ENCODE measurements around the gene SIM1.
A peak's percentile ranks its signal among the peaks of the same experiment; 100 is the strongest.

SIM1 gene

DNA sequence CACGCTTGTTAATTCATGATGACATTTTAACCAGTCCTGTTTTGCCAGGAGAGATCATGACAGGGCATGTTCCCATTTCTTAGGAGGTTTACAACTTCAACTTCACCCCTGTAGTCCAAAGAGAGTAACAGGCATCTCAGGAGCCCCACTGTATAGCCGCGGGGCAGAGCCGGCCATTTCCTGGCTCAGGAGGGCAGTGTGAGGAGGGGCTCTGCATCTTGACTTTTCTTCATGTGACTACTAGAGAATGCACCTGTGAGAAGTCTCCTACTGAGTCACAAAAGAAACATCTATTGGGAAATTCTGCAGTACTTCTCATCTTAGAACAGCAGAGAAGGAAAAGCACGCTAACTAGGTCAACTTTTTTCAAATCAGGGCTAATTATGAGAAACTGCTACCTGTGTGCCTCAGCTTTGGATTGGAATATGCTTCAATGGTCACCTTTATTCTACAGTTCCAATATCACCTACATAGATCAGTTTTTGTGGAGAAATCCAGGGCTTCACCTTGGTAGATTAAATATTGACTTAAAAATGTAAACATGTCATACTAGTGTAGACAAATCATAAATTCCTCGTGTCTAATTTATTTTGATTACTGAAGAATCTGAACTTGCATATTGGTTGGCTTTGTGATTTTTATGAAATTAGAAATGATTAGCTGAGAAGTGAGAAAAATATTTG is 28.6 kb upstream of the SIM1 start:
- TF ChIP-seq, protein P1, sequence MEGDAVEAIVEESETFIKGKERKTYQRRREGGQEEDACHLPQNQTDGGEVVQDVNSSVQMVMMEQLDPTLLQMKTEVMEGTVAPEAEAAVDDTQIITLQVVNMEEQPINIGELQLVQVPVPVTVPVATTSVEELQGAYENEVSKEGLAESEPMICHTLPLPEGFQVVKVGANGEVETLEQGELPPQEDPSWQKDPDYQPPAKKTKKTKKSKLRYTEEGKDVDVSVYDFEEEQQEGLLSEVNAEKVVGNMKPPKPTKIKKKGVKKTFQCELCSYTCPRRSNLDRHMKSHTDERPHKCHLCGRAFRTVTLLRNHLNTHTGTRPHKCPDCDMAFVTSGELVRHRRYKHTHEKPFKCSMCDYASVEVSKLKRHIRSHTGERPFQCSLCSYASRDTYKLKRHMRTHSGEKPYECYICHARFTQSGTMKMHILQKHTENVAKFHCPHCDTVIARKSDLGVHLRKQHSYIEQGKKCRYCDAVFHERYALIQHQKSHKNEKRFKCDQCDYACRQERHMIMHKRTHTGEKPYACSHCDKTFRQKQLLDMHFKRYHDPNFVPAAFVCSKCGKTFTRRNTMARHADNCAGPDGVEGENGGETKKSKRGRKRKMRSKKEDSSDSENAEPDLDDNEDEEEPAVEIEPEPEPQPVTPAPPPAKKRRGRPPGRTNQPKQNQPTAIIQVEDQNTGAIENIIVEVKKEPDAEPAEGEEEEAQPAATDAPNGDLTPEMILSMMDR (IDR thresholded peaks at IDR 0.05; ENCODE audit: insufficient read depth, low read depth, low read length, missing control alignments), result no peak
- DNase-seq (ENCODE audit: low read depth), result peak; percentile 91

DNA sequence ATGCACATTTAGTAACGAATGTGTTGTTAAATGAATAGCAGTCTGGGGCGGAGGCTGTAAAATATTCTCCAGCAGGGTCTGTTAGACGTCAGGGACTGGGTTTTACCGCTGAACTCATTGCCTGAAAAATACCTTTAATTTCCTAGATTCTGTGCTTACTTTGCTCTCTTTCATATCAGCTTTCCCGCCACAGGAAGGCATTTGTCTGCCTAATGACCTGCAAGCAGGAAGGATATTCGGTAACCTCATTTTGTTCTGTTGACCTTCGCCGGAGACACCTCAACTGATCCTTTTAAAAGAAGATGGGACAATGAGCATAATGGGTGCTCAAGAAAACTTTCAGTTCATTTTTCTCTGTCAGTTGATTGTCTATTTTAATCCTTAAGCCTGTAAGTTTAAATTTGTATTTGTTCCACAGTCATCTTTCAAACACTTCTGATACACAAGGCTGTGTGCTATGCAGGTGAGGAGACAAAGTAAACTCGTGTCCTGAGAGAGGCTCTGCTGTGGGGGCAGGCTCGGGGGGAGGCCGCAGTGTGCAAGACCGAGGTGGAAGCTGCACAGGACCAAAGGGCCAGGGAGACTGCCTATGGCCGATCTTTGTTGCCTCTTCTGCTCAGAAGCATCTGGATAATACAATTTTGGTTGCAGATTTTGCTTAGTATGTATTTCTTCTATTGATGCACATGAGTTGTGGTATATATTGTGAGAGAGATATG is 27.4 kb upstream of the SIM1 start:
- TF ChIP-seq, protein P1 (IDR thresholded peaks at IDR 0.05; ENCODE audit: insufficient read depth, low read depth, low read length, missing control alignments), result no peak
- DNase-seq (ENCODE audit: low read depth), result no peak
- H3K4me3 ChIP-seq (ENCODE audit: low read length), result no peak overlapping the region

More for the DNA sequence above, 28.6 kb upstream of the SIM1 start:
- H3K4me3 ChIP-seq (ENCODE audit: low read length), result no peak overlapping the region

DNA sequence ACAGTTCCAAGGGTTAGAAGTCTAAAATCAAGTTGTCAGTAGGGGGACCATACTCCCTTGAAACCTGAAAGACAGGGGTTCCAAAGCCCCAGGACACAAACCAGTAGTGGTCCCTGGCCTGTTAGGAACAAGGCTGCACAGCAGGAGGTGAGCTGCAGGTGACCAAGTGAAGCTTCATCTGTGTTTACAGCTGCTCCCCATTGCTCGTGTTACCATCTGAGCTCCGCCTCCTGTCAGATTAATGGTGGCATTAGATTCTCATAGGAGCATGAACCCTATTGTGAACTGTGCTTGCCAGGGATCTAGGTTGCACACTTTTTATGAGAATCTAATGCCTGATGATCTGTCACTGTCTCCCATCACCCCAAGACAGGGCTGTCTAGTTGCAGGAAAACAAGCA is 25.3 kb upstream of the SIM1 start:
- TF ChIP-seq, protein P1 (IDR thresholded peaks at IDR 0.05; ENCODE audit: insufficient read depth, low read depth, low read length, missing control alignments), result no peak
- no peak for DNase-seq (ENCODE audit: low read depth)
- H3K4me3 ChIP-seq (ENCODE audit: low read length), result no peak overlapping the region

DNA sequence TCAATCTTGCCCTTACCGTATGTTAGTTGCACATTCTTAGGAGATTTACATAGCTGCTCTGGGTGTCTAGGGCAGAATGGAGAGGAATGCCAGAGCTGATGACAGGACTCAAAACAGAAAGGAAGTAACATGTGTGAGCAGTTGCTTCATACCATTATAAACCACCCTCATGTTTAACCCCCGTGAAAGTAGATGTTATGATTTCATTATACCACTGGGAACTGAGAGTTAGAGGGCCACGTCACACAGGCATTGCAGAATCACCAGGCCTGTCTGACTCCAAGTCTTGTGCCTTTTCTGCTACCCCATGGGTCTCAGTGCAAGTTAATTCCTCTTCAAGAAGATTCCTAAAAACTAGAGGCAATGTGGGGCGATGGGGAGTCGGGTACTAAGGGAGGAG is 23.5 kb upstream of the SIM1 start:
- H3K4me3 ChIP-seq (ENCODE audit: low read length), result no peak overlapping the region
- TF ChIP-seq, protein P1 (IDR thresholded peaks at IDR 0.05; ENCODE audit: insufficient read depth, low read depth, low read length, missing control alignments), result no peak
- no peak for DNase-seq (ENCODE audit: low read depth)

DNA sequence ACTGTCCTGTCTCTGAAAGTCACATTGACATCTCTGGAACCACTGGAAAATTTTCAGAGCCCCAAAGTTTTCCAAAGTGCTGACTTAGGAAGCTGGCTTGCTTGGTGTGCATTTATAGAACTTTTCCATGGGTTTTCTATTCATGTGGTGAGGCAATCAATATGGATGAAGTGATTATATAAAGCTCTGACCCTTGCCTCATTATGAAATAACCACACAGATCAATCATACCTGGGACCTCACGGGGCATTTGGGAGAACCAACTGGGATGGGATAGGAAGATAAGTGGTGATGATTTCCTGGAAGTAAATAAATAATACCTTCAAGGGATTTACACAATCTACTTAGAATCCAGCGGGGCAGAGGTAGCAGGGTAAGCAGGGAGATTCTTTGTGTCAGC is 22.9 kb upstream of the SIM1 start:
- no peak overlapping the region for H3K4me3 ChIP-seq (ENCODE audit: low read length)
- TF ChIP-seq, protein P1 (IDR thresholded peaks at IDR 0.05; ENCODE audit: insufficient read depth, low read depth, low read length, missing control alignments), result no peak
- DNase-seq (ENCODE audit: low read depth), result no peak

DNA sequence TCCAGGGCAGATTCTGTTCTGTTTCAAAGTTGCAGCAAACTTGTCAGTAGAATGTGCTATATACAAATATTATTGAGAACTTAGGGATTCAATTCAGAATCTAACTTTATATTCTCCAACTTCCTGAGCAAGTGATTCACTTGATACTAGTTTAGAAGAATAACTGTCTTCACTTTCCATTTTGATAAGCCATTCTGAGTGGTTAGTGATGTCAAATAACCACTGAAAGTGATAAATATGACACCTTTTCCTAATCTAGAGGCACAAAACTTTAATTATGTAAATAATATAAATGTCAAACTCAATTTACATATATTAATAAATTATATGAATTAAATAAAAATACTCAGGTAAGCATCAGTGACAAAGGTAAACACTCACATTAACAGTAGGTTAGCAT is 20.5 kb upstream of the SIM1 start:
- TF ChIP-seq, protein P1 (IDR thresholded peaks at IDR 0.05; ENCODE audit: insufficient read depth, low read depth, low read length, missing control alignments), result no peak
- DNase-seq (ENCODE audit: low read depth), result no peak

More for the DNA sequence above, 20.5 kb upstream of the SIM1 start:
- no peak overlapping the region for H3K4me3 ChIP-seq (ENCODE audit: low read length)
